PC-9 (cell line): ENCODE data around the gene CCDC148.

ENCODE experiments used
- CTCF ChIP-seq: fragments of 200-600 bp; sonication (generic); conservative IDR thresholded peaks from 2 replicates; pipeline ENCODE4 v1.6.1; 2017; ENCODE audit warnings: mixed run types, antibody characterized with exemption, mild to moderate bottlenecking, moderate library complexity
- EZH2 ChIP-seq: fragments of 200-600 bp; sonication (generic); IDR thresholded peaks from 2 replicates; pipeline ENCODE4 v1.8.0; 2017; ENCODE audit warnings: antibody characterized with exemption, low read depth

DNA sequence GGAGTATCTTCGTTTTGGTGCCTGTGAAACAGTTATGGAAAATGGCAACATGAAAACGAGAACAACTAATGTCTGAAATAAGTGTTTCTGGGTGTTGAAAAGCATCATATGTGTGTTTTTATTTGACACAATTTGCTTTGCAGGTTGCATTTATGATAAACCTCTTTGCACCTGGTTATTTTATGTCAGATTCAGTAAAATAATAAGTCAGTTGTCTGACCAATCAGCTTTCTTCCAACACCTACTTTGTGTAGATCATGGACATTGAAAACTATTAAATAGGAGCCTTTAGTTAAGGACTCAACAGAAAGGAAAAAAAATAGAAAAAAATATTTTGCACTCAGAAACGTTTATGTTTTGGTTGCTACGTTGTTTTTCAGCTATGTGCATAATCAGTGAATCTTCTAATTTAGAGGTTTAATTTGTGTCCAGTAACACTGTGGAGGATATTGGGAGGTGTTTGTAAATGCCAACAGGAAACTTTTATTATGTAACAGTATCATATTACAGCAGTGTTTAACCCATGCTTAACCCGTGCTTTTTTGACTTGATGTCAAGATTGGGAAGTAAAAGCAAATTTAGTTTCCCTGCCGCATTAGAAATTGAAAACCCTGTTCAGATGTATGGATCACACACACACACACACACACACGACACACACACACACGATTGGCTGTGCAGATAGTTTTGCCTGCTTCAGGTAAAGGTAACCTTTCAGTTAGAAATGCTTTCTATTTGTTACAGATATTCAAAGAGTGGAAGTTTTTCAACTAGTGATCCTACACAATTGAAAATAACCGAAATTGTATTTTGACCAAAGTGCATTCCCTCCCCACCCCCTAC, 2.8 kb upstream of the CCDC148 start:
- no peak for TF ChIP-seq CTCF
- TF ChIP-seq EZH2: no peak
